Mammary microvascular endothelial cell (primary cell): Measurements from ENCODE around the gene TRIM67. TPM values are rescaled to one million over a fixed set of nuclear protein-coding genes. Genes with fewer than 3 reads are reported as not detected.

Experiments used
- total RNA-seq: library from RNA; depleted of rRNA; stranded (reverse); fragments of >200 nt; gene quantifications from 2 replicates; pipeline ENCODE4 v1.2.3, GENCODE V29; 2015

TRIM67 gene
- total RNA-seq: not detected in 2 replicates

GRCh38 chr1:231161667-231162296 is at the start of gene TRIM67:
TRIM67 (plus strand) TSS chr1:231162058; CDS start chr1:231162970, 912 bp downstream.

GRCh38 chr1:231240883-231241735 is 79.3 kb downstream of the TRIM67 start, which contains the start of gene GNPAT:
GNPAT (plus strand) TSS chr1:231241212; CDS start chr1:231241379, 167 bp downstream.

Other genes with a start within 250 kb of the TRIM67 start
- gene TTC13, start 183.2 kb upstream of the TRIM67 start, total RNA-seq: 5.7 and 9.0 TPM in 2 replicates
- 10.6 and 16.1 TPM in 2 replicates for gene ARV1, start 183.0 kb upstream of the TRIM67 start, total RNA-seq
- gene FAM89A, start 121.8 kb upstream of the TRIM67 start, total RNA-seq: 8.7 and 9.8 TPM in 2 replicates
- 45.0 and 59.6 TPM in 2 replicates for gene GNPAT, start 79.2 kb downstream of the TRIM67 start, total RNA-seq
- gene EXOC8, start 175.8 kb downstream of the TRIM67 start, total RNA-seq: 10.8 and 11.0 TPM in 2 replicates
- gene SPRTN, start 176.2 kb downstream of the TRIM67 start, total RNA-seq: 13.5 and 17.1 TPM in 2 replicates